ENCODE results near the gene C17orf100. TPM values are rescaled to one million over a fixed set of nuclear protein-coding genes. Genes with fewer than 3 reads are reported as not detected.

C17orf100 gene
- total and polyA plus RNA-seq, 2 donors (not counting 1 experiment from before 2014, with no cell fraction given), result 0.33 to 1.5 TPM

GRCh38 chr17:6666077-6666521 lies 14.5 kb downstream of the C17orf100 start:
- no peak overlapping the region for H3K4me3 ChIP-seq (replicated peaks in 1 of 4; ENCODE audit: control extremely low read depth in 1 of 4, insufficient read depth in 1 of 4, low read depth in 3 of 4, low read length in 4 of 4)
- DNase-seq (ENCODE audit: low read depth in 2 of 2), result peak; percentile 72 to 84
- H3K36me3 ChIP-seq (ENCODE audit: control insufficient read depth, insufficient read depth, low read length), result no peaks in the 10 kb centered on the region
- H3K9ac ChIP-seq (ENCODE audit: insufficient read depth, low read length), result no peak overlapping the region
- peaks cover 11% of the 10 kb centered on the region for H3K27me3 ChIP-seq (ENCODE audit: control insufficient read depth, insufficient read depth, low read length)
- H3K4me1 ChIP-seq (ENCODE audit: control insufficient read depth, extremely low read depth, insufficient read depth, low read length), result no peaks in the 10 kb centered on the region
- TF ChIP-seq EZH2 (IDR thresholded peaks at IDR 0.05; ENCODE audit: low read length, missing control alignments), result no peak
- TF ChIP-seq, protein P1, sequence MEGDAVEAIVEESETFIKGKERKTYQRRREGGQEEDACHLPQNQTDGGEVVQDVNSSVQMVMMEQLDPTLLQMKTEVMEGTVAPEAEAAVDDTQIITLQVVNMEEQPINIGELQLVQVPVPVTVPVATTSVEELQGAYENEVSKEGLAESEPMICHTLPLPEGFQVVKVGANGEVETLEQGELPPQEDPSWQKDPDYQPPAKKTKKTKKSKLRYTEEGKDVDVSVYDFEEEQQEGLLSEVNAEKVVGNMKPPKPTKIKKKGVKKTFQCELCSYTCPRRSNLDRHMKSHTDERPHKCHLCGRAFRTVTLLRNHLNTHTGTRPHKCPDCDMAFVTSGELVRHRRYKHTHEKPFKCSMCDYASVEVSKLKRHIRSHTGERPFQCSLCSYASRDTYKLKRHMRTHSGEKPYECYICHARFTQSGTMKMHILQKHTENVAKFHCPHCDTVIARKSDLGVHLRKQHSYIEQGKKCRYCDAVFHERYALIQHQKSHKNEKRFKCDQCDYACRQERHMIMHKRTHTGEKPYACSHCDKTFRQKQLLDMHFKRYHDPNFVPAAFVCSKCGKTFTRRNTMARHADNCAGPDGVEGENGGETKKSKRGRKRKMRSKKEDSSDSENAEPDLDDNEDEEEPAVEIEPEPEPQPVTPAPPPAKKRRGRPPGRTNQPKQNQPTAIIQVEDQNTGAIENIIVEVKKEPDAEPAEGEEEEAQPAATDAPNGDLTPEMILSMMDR (conservative IDR thresholded peaks at IDR 0.05 in 1 of 2, IDR thresholded peaks at IDR 0.05 in 1 of 2; ENCODE audit: low read depth in 1 of 2, low read length in 2 of 2), result peak; percentile 96 to 98
- H3K27ac ChIP-seq (ENCODE audit: insufficient read depth, low read length), result no peak overlapping the region
- no peak overlapping the region for H3K4me2 ChIP-seq (ENCODE audit: extremely low read depth, insufficient read depth, low read length)
- no peak overlapping the region for H2AFZ ChIP-seq (ENCODE audit: low read length)
- no peaks in the 10 kb centered on the region for H4K20me1 ChIP-seq (ENCODE audit: control insufficient read depth, extremely low read depth, insufficient read depth, low read length)
- no peaks in the 10 kb centered on the region for H3K9me3 ChIP-seq (ENCODE audit: control insufficient read depth, insufficient read depth, low read depth, low read length)
- no peaks in the 10 kb centered on the region for H3K79me2 ChIP-seq (ENCODE audit: control insufficient read depth, insufficient read depth, low read length)

- Histone ChIP-seq H3K4me1 (ENCODE audit: control insufficient read depth, extremely low read depth, insufficient read depth, low read length) (no peaks in the 10 kb centered on the region), H3K79me2 (ENCODE audit: control insufficient read depth, insufficient read depth, low read length) (no peaks in the 10 kb centered on the region), H3K4me3 (replicated peaks in 1 of 4; ENCODE audit: control extremely low read depth in 1 of 4, insufficient read depth in 1 of 4, low read depth in 3 of 4, low read length in 4 of 4) (no peak overlapping the region), H3K9me3 (ENCODE audit: control insufficient read depth, insufficient read depth, low read depth, low read length) (no peaks in the 10 kb centered on the region), H2AFZ (ENCODE audit: low read length) (no peak overlapping the region), H3K4me2 (ENCODE audit: extremely low read depth, insufficient read depth, low read length) (no peak overlapping the region), H4K20me1 (ENCODE audit: control insufficient read depth, extremely low read depth, insufficient read depth, low read length) (no peaks in the 10 kb centered on the region), H3K27ac (ENCODE audit: insufficient read depth, low read length) (no peak overlapping the region), H3K36me3 (ENCODE audit: control insufficient read depth, insufficient read depth, low read length) (no peaks in the 10 kb centered on the region), H3K9ac (ENCODE audit: insufficient read depth, low read length) (no peak overlapping the region), H3K27me3 (ENCODE audit: control insufficient read depth, insufficient read depth, low read length) (peaks cover 7% of the 10 kb centered on the region)
- TF ChIP-seq, protein P1 (conservative IDR thresholded peaks at IDR 0.05 in 1 of 2, IDR thresholded peaks at IDR 0.05 in 1 of 2; ENCODE audit: low read depth in 1 of 2, low read length in 2 of 2), result no peak
- TF ChIP-seq EZH2 (IDR thresholded peaks at IDR 0.05; ENCODE audit: low read length, missing control alignments), result no peak
- DNase-seq (ENCODE audit: low read depth in 2 of 2), result no peak
These were observed 15.0 kb downstream of the C17orf100 start for GRCh38 chr17:6666557-6666956.

- no peaks in the 10 kb centered on the region for H3K36me3 ChIP-seq (ENCODE audit: control insufficient read depth, insufficient read depth, low read length)
- no peak overlapping the region for H2AFZ ChIP-seq (ENCODE audit: low read length)
- H3K27me3 ChIP-seq (ENCODE audit: control insufficient read depth, insufficient read depth, low read length), result peaks cover 7% of the 10 kb centered on the region
- H3K9ac ChIP-seq (ENCODE audit: insufficient read depth, low read length), result no peak overlapping the region
- H3K79me2 ChIP-seq (ENCODE audit: control insufficient read depth, insufficient read depth, low read length), result no peaks in the 10 kb centered on the region
- H3K4me2 ChIP-seq (ENCODE audit: extremely low read depth, insufficient read depth, low read length), result no peak overlapping the region
- no peaks in the 10 kb centered on the region for H3K9me3 ChIP-seq (ENCODE audit: control insufficient read depth, insufficient read depth, low read depth, low read length)
- H3K4me1 ChIP-seq (ENCODE audit: control insufficient read depth, extremely low read depth, insufficient read depth, low read length), result no peaks in the 10 kb centered on the region
- no peaks in the 10 kb centered on the region for H4K20me1 ChIP-seq (ENCODE audit: control insufficient read depth, extremely low read depth, insufficient read depth, low read length)
- H3K4me3 ChIP-seq (replicated peaks in 1 of 4; ENCODE audit: control extremely low read depth in 1 of 4, insufficient read depth in 1 of 4, low read depth in 3 of 4, low read length in 4 of 4), result no peak overlapping the region
- no peak for DNase-seq (ENCODE audit: low read depth in 2 of 2)
- no peak overlapping the region for H3K27ac ChIP-seq (ENCODE audit: insufficient read depth, low read length)
- no peak for TF ChIP-seq EZH2 (IDR thresholded peaks at IDR 0.05; ENCODE audit: low read length, missing control alignments)
- TF ChIP-seq, protein P1 (conservative IDR thresholded peaks at IDR 0.05 in 1 of 2, IDR thresholded peaks at IDR 0.05 in 1 of 2; ENCODE audit: low read depth in 1 of 2, low read length in 2 of 2), result no peak
These were observed 16.0 kb downstream of the C17orf100 start for GRCh38 chr17:6667516-6667915.
